ENCODE data around the gene CRAMP1. TPM values are rescaled to one million over a fixed set of nuclear protein-coding genes. Genes with fewer than 3 reads are reported as not detected.

Gene CRAMP1
- total RNA-seq, 1 experiment from 2014 or later: 5.9 TPM

DNA sequence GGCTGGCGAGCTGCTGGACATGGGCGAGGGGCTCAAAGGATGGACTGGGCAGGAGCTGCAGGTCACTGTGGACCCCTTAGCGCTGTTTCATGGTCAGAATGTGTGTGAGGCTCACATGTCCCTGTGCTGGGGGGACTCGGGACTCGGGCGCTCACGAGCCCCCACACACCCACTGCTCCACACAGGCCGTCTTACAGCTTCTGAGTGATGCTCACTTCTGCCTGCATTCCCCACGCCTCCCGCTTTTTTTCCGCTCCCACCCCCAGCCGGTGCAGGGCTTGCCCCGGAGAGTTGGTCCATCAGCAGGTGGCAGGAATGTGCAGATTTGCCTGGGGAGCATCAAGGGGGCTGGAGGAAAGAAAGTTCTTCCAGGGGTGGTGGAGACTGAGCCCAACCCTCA lies 45.7 kb downstream of the CRAMP1 start:
- DNase-seq (ENCODE audit: low read depth): no peak

DNA sequence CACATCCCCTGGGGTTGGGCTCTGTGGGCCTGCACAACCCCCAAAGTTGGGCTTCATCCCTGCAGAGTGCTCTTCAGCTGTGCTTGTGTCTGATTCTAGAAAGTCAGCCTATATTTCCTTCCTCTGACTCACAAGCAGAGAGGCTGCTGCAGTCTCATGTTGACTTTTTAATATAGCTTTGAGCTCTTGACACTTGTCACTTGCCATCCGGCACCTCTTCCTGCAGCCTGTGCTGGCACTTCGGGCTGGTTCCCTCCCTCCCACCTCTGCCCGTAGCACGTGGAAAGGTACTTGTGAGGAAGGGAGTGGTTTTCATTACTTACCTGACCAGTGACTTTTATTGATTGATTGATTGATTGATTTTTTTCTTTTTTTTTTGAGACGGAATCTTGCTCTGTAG lies 46.9 kb downstream of the CRAMP1 start:
- DNase-seq (ENCODE audit: low read depth): no peak

DNA sequence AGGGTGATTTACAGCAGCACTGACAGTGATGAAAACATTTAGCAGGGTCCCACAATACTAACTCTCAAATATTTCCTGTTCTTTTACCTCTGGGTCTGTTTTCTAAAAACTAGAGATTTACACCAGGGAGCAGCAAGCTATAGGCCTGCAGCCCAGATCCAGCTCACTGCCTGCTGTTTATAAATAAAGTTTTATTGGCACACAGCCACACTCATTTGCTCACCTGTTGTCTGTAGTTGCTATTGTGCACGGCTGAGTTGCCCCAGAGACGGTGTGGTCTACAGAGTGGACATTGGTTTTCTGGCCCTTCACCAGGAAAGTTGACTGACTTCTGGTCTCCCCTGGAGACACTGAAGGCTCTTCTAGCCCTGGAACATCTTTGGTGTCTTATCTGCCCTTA lies 49.7 kb downstream of the CRAMP1 start:
- DNase-seq (ENCODE audit: low read depth): no peak

DNA sequence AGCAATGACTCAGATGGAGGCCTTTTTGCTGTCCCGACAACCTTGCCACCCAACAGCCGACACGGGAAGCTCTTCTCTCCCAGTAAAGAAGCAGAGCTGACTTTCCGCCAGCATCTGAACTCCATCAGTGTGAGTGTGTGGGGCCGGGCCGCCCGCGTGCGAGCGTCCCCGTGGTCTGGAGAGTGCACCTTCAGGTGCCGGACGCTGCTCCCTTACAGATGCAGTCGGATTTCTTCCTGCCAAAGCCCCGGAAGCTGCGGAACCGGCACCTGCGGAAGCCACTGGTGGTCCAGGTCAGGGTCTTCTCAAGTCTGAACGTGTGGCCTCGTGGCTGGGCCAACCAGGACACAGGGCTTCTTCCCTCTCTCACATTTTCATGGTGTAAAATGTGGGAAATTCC lies 50.4 kb downstream of the CRAMP1 start:
- no peak for DNase-seq (ENCODE audit: low read depth)

DNA sequence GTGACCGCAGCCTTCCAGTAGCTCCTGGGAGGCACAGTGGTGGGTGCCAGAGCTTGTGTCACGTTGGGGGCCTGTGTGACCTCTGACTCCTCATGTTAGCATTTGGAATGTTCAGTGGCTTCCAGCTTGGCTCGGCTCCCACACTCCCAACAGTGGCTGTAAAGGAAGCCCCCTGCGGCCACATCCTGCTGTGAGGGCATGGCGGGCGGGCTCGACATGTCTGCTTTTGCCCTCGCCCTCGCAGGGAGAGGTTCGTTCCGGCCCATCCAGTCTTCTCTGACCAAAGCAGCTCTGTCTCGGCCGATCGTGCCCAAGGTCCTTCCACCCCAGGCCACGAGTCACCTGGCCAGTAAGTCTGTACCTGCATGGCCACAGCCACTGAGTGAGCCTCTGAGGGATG lies 53.7 kb downstream of the CRAMP1 start:
- DNase-seq (ENCODE audit: low read depth): no peak

DNA sequence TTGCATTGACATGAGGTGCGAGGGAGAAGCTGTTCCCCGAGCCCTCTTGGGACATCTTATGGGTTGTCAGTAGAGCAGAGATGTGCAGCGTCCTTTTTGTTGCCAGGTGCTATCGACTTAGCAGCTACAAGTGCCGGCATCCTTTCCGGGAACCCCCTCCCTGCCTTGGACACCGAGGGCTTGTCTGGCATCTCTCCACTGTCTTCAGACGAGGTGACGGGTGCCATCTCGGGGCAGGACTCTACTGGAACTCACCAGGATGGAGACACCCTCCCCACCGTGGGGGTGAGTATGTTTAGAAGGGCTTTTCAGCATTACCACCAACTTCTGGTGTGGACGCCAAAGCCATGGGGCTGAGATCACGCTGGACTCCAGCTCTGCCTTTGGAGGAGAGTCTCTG lies 54.2 kb downstream of the CRAMP1 start:
- no peak for DNase-seq (ENCODE audit: low read depth)

DNA sequence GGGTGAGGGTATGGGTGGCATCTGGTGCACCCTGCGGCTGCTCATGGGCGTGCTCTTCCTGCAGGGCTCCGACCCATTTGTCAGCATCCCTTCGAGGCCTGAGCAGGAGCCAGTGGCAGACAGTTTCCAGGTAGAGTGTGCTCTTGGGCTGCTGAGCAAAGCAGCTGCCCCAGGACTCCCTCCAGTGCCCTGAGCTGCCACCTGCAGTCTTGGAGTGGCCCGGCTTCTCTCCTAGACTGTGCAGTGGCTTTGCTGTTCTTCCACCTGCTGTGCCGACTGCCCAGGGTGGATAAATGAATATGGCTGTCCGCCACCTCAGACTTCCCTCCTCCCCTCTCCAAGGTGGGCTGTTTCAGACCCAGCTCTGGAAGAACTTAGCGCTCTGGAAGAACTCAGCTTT lies 55.1 kb downstream of the CRAMP1 start:
- DNase-seq (ENCODE audit: low read depth): no peak

DNA sequence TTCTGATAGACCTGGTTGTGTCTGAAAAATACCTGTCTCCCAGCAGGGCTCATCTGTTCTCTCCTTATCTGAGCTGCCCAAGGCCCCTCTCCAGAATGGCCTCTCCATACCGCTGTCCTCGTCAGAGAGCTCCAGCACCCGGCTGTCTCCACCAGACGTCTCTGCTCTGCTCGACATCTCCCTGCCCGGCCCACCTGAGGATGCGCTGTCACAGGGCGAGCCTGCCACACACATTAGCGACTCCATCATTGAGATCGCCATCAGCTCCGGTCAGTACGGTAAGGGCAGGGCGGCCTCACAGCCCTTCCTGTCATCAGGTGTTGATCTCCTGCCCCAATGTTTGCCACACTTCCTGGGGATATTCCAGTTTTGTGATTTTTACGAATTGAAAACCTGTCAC lies 55.8 kb downstream of the CRAMP1 start:
- DNase-seq (ENCODE audit: low read depth): no peak

DNA sequence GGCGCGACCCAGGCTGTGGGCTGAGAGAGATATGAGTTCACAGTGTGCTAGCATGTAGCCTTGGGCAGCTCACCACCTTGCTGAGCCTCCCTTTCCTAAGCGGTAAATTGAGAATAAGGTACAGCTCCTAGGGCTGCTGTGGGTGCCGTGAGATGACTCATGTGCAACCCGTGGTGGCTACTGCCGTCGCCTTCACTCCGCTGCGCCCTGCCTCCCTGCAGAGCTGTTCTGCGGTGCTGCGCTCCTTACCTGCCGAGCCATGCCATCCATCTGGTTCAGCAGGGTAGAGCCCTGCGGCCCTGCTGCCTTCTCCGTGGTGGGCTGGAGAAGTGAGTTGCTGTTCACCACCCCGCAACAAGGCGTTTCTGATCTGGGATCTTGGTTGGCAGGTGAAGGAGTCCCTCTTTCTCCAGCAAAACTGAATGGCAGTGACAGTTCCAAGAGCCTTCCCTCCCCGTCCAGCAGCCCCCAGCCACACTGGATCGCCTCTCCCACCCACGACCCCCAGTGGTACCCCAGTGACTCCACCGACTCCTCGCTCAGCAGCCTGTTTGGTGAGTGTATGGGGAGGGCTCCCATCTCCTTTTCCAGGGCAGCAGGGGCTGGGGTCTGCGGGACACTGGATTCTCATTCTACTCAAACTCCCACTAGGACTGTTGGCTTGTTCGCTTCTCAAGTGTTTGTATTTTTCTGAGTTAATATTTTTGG lies 56.6 kb downstream of the CRAMP1 start:
- no peak for DNase-seq (ENCODE audit: low read depth)

DNA sequence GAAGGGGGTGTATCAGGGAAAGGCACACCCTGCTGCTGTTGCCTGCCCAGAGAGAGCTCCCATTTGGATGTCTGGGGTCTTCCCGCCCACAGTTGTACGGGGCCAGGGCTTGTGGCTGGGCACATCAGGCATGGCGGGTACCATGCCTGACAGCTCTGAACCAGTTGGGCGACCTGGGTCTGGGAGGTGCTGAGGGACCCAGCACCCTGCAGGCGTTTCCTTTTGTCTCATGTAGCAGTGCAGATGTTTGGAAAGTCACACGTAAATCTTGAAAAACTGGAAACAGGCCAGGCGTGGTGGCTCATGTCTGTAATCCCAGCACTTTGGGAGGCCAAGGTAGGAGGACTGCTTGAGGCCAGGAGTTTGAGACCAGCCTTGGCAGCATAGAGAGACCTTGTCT lies 57.5 kb downstream of the CRAMP1 start:
- no peak for DNase-seq (ENCODE audit: low read depth)

DNA sequence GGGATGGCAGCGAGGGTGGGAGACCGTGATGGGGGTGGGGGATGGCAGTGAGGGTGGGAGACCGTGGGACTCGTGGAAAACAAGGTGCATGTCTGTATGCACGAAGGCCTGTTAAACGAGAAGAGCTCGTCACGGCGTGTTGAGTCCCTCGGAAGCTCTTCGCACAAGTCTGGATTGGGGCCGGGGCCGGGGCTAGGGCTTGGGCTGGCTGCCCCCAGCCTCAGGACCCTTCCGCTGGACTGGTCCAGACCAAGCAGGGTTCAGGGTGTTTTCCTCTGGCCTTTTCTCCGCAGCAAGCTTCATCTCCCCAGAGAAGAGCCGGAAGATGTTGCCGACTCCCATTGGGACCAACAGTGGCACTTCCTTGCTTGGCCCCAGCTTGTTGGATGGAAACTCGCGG lies 58.2 kb downstream of the CRAMP1 start:
- DNase-seq (ENCODE audit: low read depth): no peak

DNA sequence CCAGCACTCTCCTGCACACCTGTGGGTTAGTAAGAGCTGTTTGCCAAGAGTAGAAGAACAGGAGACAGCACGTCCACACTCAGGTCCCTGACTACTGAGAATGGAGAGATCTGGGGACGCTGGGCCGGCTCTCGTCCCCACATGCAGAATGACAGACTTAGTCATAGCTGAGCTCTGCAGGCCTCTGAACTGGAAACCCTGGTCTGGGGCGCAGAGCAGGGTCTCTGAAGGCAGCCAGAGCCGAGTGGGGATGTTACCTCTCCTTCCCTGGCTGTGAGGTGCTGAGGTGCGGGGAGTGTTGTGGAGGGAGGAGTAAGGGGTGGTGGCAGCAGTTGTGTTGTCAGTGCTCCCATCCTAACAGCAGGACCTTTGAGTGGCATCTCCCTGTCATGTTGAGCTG lies 58.7 kb downstream of the CRAMP1 start:
- no peak for DNase-seq (ENCODE audit: low read depth)

DNA sequence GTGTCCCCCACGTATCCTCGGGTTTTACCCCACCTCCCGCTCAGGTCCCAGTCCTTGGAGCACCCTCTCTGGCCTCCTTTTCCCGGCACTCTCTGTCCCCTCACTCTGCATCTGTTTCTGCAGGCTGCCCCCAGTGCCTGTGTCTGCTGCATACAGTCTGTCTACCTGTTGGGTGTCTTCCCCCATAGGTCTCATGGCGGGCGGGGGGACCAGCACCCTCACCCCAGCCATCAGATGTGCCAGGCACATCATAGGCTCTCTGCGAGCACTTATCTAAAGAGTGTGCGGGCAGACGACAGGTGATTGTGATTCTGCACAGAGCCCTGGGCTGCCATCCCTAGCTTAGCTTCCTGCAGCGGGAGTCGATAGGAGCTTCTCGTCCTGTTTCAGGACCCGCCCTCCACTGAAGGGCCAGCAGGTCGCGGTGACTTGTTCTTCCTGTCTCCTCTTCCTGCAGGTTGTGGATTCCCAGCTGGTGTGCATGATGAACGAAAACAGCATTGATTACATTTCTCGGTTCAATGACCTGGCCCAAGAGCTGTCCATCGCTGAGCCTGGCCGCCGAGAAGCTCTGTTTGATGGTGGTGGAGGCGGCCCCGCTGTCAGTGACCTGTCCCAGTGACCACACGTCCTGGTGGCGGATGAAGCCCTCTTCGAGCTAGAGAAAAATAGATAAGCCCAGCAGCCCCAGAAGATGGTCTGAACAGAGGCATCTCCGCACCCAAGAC lies 61.4 kb downstream of the CRAMP1 start:
- no peak for DNase-seq (ENCODE audit: low read depth)

DNA sequence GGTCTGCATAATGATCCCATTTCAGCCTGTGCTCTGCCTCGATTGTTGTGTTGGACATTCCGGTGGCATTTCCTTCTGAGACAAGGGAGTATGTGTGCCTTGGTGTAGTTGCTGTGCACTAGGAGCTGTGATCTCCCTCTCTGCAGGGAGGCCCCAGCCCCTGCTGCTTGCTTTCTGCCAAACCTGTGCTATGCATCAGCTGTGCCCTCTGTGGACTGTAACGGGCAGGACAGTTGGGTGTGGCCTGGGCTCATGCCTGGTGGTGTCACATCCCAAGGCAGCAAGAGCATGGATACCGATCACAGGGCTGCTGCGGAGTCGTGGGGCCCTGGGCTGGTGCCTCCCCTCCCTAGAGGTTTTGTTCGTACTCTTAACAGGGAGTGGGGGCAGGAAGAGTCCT lies 62.1 kb downstream of the CRAMP1 start:
- no peak for DNase-seq (ENCODE audit: low read depth)

DNA sequence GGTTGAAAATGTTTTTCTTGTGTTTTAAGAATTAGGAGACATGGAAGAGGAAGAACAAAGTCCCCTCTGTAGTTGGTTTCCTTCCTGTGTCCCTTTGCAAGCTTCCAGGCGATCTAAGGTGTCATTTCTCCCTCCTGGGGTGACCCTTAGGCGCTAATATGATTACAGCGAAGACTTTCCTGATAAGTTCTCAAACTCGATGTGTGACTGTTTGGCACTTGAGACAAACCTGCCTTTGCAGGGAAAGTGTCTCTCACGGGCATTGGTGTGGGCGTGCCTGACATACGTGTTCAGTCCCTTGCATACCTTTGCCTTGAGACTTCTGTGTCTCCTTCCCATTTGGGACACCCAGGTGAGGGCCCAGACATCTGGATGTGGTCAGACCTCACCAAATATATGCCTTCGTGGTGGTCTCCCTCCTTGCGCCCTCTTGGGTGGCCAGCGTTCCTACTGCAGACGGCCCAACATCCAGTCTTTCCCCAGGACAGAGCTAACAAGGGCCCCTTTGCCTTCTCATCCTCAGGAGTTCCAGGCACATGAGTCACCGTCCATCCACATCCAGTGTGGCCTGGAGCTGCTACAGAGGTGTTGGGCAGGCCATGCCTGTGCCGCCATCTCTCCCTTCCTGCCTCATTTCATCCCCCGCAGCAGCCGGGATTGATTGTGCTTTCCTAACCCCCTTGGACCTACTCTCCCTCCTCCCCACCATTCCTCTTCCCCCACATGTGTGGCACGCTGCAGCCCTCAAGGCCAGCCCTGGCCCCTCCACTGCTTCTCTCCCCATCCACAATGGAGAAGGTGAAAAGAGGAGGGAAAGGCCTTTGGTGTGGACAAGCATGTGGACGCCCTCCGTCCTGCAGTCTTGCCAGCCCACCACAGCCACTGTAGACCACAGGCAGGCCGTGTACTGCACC lies 62.8 kb downstream of the CRAMP1 start:
- peak; percentile 87 for DNase-seq (ENCODE audit: low read depth)

DNA sequence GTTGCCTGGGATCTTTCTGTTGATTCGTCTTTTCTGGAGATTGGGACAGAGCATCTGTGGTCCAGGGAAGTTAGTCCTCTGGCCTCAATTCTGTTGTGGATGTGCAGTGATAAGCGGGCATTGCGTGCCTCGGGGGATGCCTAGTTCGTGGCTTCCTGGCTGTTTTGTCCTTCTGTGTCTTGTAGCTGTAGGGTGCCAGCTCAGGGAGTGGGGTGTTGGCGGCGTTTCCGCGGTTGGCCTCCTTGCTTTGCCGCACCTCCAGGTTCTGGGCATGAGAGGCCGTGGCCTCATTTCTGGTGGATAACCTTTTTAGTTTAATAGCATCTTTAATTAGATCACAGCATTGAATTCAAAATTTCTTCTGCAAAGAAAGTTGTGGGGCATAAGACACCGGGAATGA lies 64.5 kb downstream of the CRAMP1 start:
- no peak for DNase-seq (ENCODE audit: low read depth)

DNA sequence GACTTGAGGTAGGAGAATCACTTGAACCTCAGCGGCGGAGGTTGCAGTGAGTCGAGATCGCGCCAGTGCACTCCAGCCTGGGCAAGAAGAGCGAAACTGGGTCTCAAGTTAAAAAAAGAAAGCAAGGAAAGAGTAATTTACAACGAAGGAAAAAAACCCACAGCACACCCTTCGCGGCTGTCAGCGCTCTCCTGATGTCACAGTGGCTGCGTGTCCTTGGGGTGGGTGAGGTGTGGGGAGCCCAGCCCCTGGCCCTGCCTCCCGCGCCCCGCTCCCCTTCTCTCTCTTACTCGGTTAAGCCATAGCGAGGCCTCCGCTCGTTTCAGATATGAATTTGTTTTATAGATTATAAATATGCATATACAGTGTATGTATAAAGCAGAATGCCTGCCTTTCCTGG lies 65.2 kb downstream of the CRAMP1 start:
- no peak for DNase-seq (ENCODE audit: low read depth)

DNA sequence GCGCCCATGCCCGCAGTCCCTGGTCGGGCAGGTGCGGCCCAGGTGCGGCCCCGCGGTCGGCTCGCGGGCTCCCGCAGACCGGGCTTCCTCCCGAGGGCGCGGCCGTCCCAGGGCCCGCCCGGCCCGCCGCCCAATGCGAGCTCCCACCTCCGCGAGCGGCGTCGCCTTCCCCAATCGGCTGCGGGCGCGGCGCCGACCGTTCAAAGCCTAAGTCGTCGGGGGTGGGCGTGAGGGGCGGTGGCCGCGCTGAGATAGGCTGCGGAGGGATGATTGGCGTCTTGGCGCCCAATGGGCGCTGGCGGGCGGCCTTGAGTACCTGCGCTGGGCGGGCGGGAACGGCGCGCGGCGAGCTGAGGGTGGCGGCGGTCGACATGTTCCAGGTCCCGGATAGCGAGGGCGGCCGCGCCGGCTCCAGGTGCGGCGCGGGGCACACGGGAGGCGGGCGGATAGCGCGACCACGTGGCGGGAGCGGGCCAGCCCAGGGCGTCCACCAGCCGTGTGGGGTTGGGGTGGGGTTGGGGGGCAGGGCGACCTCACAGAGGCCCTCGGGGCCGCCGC lies 65.9 kb downstream of the CRAMP1 start, which contains the start of gene JPT2:
TSS of gene JPT2 (plus strand) at position 338 of the 558 bp plus-strand sequence. CDS start at position 372, 34 bp downstream.
- DNase-seq (ENCODE audit: low read depth): peak; percentile 97

DNA sequence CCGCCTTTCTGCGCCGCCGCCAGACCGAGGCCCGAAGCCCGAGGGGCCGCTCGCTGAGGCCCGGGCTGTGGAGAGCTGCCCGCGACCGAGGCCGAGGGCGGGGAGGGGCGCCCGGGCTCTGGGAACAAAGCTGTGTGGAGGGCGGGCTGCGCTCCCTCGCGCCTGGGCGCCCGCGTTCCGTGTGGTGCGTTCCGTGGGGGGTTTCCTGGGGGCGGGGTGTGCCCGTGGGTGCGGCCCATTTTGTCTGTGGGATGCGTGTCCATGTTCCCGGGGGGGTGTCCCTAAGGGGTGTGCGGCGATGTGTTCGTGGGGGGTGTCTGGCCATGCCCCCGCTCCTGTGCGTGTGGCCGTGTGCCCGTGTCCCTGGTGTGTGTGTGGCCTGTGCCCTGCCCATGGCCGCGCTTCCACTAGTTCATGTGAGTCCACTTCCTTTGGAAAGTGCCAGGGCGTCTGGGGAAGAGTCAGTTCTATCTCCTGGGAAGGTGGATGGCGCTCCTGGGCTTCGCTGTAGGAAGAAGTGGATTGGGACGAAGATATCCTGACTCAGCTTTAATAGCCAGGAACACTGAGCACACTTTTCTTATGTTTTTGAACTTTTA lies 66.4 kb downstream of the CRAMP1 start:
- DNase-seq (ENCODE audit: low read depth): peak; percentile 63

DNA sequence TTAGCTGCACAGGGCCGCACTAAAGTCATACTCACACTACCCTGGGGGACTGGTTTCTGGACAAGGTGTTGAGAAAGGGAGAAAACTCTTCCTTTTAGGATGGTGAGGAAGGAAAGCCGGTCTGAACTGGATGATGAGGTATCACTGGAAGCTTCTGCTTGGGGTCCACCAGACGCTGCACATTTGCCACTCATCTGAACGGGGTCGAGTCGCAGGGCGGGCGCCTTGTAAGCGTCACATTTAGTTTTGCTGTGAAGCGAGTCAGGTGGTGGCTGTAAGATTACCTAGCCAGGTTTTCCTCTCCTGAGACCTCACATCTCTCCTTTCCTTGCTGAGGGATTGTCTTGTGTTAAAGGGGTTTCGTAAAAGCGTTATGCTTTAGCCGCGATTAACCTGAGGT lies 68.2 kb downstream of the CRAMP1 start:
- no peak for DNase-seq (ENCODE audit: low read depth)

DNA sequence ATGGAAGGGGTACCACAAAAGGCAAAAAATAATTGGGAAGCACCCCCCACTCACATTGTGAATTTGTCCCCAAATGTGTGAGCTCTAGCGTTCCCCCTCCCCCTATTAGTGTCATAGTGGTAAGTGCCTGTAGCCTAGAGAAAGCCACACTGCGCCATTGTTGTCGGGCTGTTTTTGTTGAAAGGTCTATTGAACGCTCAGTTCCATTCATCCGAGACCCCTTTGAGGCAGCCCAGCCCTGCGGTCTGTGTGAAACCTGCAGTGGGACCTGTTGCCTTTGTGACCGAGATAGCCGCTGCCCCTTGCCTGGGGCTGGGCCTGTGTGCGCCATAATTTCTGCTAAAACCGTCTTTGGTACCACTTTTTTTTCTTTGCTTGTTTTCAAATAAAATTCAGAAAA lies 68.9 kb downstream of the CRAMP1 start:
- DNase-seq (ENCODE audit: low read depth): no peak

All from M059J (cell line).